Skeletal muscle tissue (tissue), 4 donors: ENCODE data around the gene DCTD. TPM values are rescaled to one million over a fixed set of nuclear protein-coding genes. Genes with fewer than 3 reads are reported as not detected.

Experiments
- H3K27ac ChIP-seq: one replicate; pipeline ENCODE4 v1.7.0; 2013; ENCODE audit warnings: mild to moderate bottlenecking, low read depth, low read length, inconsistent platforms
- H3K27me3 ChIP-seq, 3 donors: one replicate each; pipeline ENCODE4 v1.7.0; 2013; ENCODE audit warnings: low read length in 3 of 3; ENCODE audit not compliant: control insufficient read depth in 3 of 3, insufficient read depth in 3 of 3
- H3K36me3 ChIP-seq, 3 donors: one replicate each; pipeline ENCODE4 v1.7.0; 2013; ENCODE audit warnings: low read length in 3 of 3; ENCODE audit not compliant: control insufficient read depth in 3 of 3, insufficient read depth in 3 of 3
- H3K4me1 ChIP-seq, 3 donors: one replicate each; pipeline ENCODE4 v1.7.0; 2013; ENCODE audit warnings: low read length in 3 of 3, mild to moderate bottlenecking in 3 of 3; ENCODE audit not compliant: control insufficient read depth in 3 of 3, insufficient read depth in 3 of 3
- H3K4me3 ChIP-seq, 3 donors: one replicate each; pipeline ENCODE4 v1.7.0; 2013; ENCODE audit warnings: low read length in 3 of 3
- H3K9ac ChIP-seq, 3 donors: one replicate each; pipeline ENCODE4 v1.7.0; 2013; ENCODE audit warnings: low read length in 3 of 3, mild to moderate bottlenecking in 3 of 3, moderate library complexity in 2 of 3, low read depth in 1 of 3
- H3K9me3 ChIP-seq, 3 donors: one replicate each; pipeline ENCODE4 v1.7.0; 2013; ENCODE audit warnings: low read length in 3 of 3; ENCODE audit not compliant: control insufficient read depth in 3 of 3
- total RNA-seq: library from RNA; depleted of rRNA; stranded (reverse); fragments of >200 nt; gene quantifications from one replicate; pipeline ENCODE4 v1.2.3, GENCODE V29; 2014
- donor health status: Osteomylitis.

Gene DCTD
- total RNA-seq, 1 donor from 2014 or later = 48.5 TPM

DNA sequence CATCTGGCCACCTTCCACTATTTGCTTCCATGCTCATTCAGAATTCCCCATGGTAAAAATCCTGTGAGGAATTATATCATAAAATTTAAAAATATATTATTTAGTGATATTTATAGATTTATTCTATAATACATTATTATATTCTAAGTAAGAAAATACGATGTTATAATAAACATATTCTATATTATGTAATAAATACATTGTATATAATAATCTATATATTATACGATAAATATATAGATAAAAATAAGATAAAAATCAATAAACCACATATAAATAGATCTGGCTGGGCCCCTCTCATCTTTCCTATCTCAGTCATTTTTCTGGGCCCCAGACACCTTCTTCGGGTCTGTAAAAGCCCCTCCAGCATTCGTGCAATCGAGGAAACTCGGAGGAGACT lies 68.5 kb downstream of the DCTD start:
- H3K4me1 ChIP-seq = no peaks in the 10 kb centered on the region
- no peak overlapping the region for H3K27ac ChIP-seq
- peaks cover 0 to 1% (median 0%) of the 10 kb centered on the region in 3 donors for H3K9me3 ChIP-seq
- no peak overlapping the region for H3K9ac ChIP-seq
- peaks cover 0 to 3% (median 0%) of the 10 kb centered on the region in 3 donors for H3K27me3 ChIP-seq
- no peak overlapping the region for H3K4me3 ChIP-seq
- no peaks in the 10 kb centered on the region for H3K36me3 ChIP-seq

DNA sequence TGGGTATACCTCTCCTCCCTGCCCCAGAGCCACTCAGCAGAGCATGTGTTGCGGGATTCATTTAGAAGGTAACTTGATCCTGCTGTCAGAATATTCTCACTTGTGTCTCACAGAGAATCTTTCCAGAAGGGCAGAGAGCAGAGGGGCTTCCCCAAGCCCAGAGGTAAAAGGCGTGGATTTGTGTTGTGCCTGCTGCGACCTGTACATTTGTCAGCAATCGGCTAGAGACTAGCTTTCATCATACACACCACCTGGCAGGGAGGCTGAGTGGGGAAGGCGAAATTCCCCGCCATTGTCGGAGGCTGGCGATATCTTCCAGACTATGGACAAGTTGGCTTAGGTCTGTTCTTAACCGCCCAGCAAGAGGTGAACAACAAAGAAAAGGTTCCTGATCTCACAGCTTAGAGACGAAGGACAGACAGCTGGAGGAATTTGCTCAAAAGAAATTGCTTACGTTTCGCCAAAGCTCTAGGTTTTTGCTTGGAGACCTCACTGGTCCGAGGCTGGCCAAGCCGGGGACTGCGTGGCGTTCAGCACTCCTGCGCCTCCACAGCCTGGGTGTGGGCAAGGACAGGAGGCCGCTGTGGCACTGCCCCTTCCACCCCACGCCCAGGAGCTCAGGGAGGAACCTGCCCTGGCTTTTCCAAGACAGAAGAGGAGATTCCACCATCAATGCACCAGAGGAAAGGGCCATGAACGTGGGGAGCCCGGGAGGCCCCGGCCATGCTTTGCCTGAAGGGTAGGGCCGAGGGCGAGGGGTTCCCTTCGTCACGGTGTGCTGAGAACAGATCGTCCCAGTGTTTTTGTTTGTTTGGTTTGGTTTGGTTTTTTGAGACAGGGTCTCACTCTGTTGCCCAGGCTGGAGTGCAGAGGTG lies 69.4 kb downstream of the DCTD start:
- Histone ChIP-seq H3K4me1 (no peaks in the 10 kb centered on the region), H3K9ac (no peak overlapping the region)

DNA sequence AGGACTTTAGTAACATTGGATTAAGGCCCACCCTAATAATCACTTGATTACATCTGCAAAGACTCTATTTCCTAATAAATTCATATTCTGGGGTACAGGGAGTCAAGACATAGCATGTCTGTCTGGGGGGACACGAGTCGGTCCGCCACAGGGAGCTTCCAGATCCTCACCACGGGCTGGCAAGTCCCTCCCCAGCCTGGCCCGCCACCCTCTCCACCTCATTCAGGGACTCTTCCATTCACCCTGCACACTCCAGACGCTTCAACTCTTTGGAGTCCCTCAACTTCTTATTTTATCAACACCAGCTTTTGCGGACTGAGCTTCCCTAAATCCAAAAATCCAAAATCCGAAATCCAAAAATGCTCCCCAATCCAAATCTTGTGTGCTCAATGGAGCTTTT lies 71.2 kb downstream of the DCTD start:
- Histone ChIP-seq H3K9me3 (no peaks in the 10 kb centered on the region), H3K4me1 (no peaks in the 10 kb centered on the region), H3K4me3 (no peak overlapping the region), H3K9ac (no peak overlapping the region), H3K27me3 (peaks cover 0 to 3% (median 0%) of the 10 kb centered on the region in 3 donors), H3K36me3 (no peaks in the 10 kb centered on the region), H3K27ac (no peak overlapping the region)

More for the DNA sequence above, 69.4 kb downstream of the DCTD start:
- Histone ChIP-seq H3K9me3 (no peaks in the 10 kb centered on the region), H3K4me3 (no peak overlapping the region), H3K27ac (no peak overlapping the region), H3K27me3 (peaks cover 0 to 3% (median 0%) of the 10 kb centered on the region in 3 donors), H3K36me3 (no peaks in the 10 kb centered on the region)

DNA sequence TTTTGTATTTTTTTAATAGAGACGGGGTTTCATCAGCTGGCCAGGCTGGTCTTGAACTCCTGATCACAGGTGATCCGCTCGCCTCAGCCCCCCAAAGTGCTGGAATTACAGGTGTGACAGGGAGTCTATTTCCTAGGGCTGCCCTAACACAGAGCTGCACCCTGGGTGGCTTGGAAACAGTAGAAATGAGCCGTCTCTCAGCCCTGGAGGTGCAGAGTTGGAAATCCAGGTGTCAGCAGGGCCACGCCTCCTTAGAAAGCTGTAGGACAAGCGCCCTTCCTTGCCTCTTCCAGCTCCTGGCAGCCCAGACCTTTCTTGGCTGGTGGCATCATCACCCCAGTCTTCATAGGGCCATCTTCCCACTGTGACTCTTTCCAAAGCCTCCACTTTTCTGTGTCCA lies 71.6 kb downstream of the DCTD start:
- no peaks in the 10 kb centered on the region for H3K9me3 ChIP-seq
- H3K4me1 ChIP-seq = no peaks in the 10 kb centered on the region
- no peak overlapping the region for H3K27ac ChIP-seq
- H3K27me3 ChIP-seq = peaks cover 0 to 3% (median 0%) of the 10 kb centered on the region in 3 donors
- H3K9ac ChIP-seq = no peak overlapping the region
- H3K36me3 ChIP-seq = no peaks in the 10 kb centered on the region
- H3K4me3 ChIP-seq = no peak overlapping the region

DNA sequence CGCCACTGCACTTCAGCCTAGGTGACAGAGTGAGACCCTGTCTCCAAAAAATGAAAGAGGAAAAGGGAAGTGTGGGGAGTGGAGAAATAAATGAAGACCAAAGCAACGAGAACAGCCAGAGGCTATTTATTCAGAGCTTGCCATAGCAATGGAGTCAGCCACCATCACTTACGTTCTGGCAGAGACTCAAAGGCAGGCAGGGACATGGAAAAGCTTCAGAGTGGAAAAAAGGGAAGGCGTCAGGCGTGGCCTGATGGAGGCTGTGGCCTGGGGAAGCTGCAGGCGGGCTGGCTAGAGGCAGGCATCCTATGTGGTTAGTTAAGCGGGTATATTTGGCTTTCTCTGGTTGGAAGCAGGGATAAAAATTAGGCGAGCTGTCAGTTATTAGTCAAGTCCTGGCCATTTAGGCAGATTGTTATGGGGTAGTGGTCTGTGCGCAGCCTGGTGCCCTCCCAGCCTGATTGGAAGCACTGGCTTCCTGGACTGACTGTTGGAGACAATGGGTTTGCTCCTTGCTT lies 73.3 kb downstream of the DCTD start:
- Histone ChIP-seq H3K36me3 (no peaks in the 10 kb centered on the region), H3K27ac (no peak overlapping the region), H3K9ac (no peak overlapping the region)

DNA sequence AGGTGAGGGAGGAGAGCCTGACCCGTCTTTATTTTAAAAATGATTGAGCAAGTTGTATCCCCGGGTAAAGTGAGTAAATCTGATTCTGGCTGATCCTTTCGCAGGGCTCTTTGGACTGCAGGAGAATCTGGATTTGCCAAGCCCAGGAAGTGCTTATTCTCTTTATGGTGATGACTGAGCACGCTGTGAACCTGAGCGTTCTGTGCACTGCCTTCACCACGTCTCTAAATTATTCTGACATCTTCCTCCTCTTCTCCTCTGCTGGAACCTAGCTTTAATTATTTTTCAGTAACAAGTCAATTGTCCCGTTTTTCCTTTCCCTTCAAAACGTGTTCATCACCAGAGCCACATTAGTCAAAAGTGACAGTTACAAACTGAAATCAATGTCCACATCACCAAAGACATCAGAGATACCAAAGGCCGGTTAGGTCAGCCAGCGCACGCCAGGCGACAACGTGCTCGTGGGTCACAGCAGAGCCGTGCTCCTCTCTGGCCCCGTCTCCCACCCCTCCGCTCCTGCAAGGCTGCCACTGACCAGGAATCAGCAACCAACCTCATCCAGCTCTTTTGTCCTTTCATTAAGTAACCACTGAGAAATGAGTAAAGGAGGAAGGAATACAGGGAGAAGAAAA lies 74.3 kb downstream of the DCTD start:
- Histone ChIP-seq H3K9ac (no peak overlapping the region), H3K4me3 (no peak overlapping the region), H3K27ac (no peak overlapping the region), H3K36me3 (no peaks in the 10 kb centered on the region), H3K9me3 (no peaks in the 10 kb centered on the region), H3K4me1 (no peaks in the 10 kb centered on the region), H3K27me3 (peaks cover 0 to 3% (median under 1%) of the 10 kb centered on the region in 3 donors)

More for the DNA sequence above, 73.3 kb downstream of the DCTD start:
- no peak overlapping the region for H3K4me3 ChIP-seq
- H3K4me1 ChIP-seq = no peaks in the 10 kb centered on the region
- H3K9me3 ChIP-seq = no peaks in the 10 kb centered on the region
- peaks cover 0 to 3% (median 0%) of the 10 kb centered on the region in 3 donors for H3K27me3 ChIP-seq

DNA sequence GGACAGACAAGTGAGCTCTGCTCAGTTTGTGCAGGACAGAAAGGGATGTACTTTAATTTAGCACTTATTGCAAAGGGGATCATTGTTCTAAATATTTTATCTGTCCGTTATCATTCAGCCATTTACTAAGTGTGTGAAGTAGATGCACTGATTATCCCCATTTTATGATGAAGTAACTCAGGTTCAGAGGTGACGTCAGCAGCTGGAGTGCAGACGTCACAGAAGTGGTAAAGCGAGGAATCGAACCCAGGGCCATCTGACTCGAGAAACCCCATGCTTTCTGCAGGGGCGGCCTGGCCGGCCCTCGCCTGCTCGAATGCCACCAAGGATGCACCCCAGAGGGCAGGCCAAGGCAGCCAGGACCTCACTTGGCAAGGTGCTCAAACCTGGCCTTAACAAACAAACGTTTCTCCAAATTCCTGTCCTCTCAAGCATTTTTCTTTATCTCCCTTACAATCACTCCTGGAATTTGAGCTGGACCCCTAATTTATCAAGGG lies 75.0 kb downstream of the DCTD start:
- Histone ChIP-seq H3K27me3 (peaks cover 0 to 5% (median 3%) of the 10 kb centered on the region in 3 donors), H3K36me3 (no peaks in the 10 kb centered on the region)

DNA sequence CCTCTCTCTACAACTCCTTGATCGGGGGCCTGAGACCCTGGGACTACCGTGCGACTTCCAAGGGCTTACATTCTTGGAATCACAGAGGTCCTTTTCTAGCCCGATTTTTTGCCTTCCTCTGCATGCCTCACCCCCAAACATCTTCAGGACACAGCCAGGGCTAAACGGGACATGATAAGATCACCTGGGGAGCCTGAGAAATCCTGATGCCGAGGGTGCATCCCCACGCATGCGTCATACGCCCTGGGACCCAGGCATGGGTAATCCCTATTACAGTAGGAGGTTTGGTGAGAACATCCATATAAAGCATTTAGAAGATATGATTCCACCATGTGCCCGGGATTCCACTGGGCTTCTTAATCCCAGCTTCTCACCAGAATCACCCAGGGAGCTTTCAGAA lies 77.1 kb downstream of the DCTD start:
- H3K4me3 ChIP-seq = no peak overlapping the region
- H3K36me3 ChIP-seq = no peaks in the 10 kb centered on the region
- H3K27ac ChIP-seq = no peak overlapping the region
- no peak overlapping the region for H3K9ac ChIP-seq
- no peaks in the 10 kb centered on the region for H3K4me1 ChIP-seq
- peaks cover 7 to 19% (median 13%) of the 10 kb centered on the region in 3 donors for H3K27me3 ChIP-seq
- no peaks in the 10 kb centered on the region for H3K9me3 ChIP-seq

More for the DNA sequence above, 75.0 kb downstream of the DCTD start:
- H3K27ac ChIP-seq = no peak overlapping the region
- H3K4me3 ChIP-seq = no peak overlapping the region
- H3K9ac ChIP-seq = no peak overlapping the region
- no peaks in the 10 kb centered on the region for H3K9me3 ChIP-seq
- H3K4me1 ChIP-seq = no peaks in the 10 kb centered on the region
